Measurements from ENCODE around the gene EHBP1L1. TPM values are rescaled to one million over a fixed set of nuclear protein-coding genes. Genes with fewer than 3 reads are reported as not detected.
A peak's percentile ranks its signal among the peaks of the same experiment; 100 is the strongest.

The EHBP1L1 gene
- total RNA-seq, 2 experiments from 2014 or later, result 69.2 to 96.7 TPM

- CTCF ChIA-PET, result interaction anchor here (0.6 kb wide), 1 partner anchor 194 kb away, joined by 4 read pairs; no protein-coding TSS in a partner anchor
- H3K27me3 Mint-ChIP-seq, result no peaks in the 10 kb centered on the region
- peaks cover 32% of the 10 kb centered on the region for H3K36me3 Mint-ChIP-seq (ENCODE audit: low read depth)
- H3K4me1 Mint-ChIP-seq, result peaks cover 18% of the 10 kb centered on the region
- H3K27ac Mint-ChIP-seq, result no peak overlapping the region
- no peak overlapping the region for H3K4me3 Mint-ChIP-seq
- DNase-seq, result no peak
- no peaks in the 10 kb centered on the region for H3K9me3 Mint-ChIP-seq
- POLR2A ChIA-PET, result no interaction called here
Measured at GRCh38 chr11:65622011-65622410, 46.2 kb downstream of the EHBP1L1 start.

DNA sequence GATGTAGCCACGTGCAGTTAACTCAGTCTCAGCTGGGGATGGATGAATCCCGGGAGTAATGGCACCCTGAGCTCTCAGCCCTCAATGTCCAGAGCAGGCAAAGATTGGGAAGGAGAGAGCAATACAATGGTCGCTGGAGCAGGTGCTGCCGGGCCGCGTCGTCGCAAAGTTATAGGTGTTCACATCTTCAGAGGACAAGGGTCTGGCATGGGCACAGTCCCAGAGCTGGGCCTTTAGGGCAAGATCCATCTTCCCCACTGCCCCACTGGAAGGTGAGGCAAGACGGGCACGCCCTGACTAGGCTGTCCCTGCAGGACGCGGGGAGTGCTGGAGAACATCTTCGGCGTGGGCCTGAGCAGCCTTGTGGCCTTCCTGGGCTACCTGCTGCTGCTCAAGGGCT lies 47.3 kb downstream of the EHBP1L1 start:
- POLR2A ChIA-PET, result no interaction called here
- no peak overlapping the region for H3K27ac Mint-ChIP-seq
- H3K36me3 Mint-ChIP-seq (ENCODE audit: low read depth), result peaks cover 35% of the 10 kb centered on the region
- H3K9me3 Mint-ChIP-seq, result no peaks in the 10 kb centered on the region
- CTCF ChIA-PET, result interaction anchor here (0.7 to 1.2 kb wide), 3 partner anchors 10 to 263 kb away, joined by 3 to 4 read pairs (median 4); partner anchors contain the start of gene SIPA1
- peaks cover 9% of the 10 kb centered on the region for H3K4me1 Mint-ChIP-seq
- no peak for DNase-seq
- H3K27me3 Mint-ChIP-seq, result no peaks in the 10 kb centered on the region
- no peak overlapping the region for H3K4me3 Mint-ChIP-seq

DNA sequence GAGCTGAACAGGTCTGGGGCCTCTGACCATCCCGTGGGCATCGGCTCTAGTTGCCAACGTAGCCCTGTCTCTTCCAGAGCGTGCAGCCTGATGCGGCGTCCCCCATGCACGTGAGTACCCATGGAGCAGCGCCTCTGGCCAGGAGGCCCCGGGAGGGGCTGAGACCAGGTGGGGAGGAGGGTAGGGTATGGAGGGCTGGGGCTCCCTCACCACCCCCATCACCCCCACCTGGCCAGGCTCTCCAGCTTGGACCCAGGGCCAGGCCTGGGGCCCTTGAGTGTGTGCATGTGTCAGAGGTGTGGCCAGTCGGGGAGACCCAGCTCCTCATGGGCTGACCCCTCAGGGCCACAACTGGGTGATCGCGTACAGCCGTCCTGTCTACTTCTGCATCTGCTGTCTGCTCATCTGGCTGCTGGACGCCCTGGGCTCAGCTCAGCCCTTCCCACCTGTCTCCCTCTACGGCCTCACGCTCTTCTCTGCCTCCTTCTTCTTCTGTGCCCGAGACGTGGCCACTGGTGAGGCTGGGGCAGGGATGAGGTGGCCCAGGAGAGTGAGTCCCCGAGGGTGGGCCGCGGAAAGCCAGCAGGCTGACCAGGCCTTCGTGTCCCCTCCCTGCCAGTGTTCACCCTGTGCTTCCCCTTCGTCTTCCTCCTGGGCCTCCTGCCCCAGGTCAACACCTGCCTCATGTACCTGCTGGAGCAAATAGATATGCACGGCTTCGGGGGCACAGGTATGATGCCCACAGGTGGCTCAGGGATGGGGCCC lies 48.2 kb downstream of the EHBP1L1 start:
- ChIA-PET CTCF (interaction anchor here (0.7 to 1.1 kb wide), 3 partner anchors 9 to 262 kb away, joined by 3 to 4 read pairs (median 3); no protein-coding TSS in a partner anchor), POLR2A (no interaction called here)
- DNase-seq, result no peak

DNA sequence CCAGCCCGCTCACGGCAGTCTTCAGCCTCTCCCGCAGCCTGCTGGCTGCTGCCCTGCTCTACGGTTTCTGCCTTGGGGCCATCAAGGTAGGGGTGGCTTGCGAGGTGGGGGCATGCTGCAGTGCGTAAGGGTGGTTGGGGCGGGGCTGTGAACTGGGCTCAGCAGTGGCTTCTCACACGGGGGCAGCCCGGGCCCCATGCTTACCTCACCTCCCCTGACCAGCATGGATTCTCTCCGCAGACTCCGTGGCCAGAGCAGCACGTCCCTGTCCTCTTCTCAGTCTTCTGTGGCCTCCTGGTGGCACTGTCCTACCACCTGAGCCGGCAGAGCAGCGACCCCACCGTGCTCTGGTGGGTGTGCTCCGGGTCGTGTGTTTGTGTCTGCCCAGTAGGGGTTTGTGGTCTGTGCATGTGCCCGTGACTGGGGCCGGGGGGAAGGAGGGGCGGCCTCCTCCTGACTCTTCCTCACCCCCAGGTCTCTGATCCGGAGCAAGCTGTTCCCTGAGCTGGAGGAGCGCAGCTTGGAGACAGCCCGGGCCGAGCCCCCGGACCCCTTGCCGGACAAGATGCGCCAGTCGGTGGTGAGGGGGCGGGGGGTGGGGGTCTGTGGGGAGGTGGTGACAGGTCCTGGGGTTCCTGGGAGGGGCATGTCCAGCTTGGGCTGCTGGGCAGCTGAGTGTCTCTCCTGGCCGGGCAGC lies 49.2 kb downstream of the EHBP1L1 start:
- H3K4me3 Mint-ChIP-seq, result no peak overlapping the region
- H3K9me3 Mint-ChIP-seq, result no peaks in the 10 kb centered on the region
- POLR2A ChIA-PET, result no interaction called here
- peaks cover 29% of the 10 kb centered on the region for H3K36me3 Mint-ChIP-seq (ENCODE audit: low read depth)
- no peak for DNase-seq
- H3K4me1 Mint-ChIP-seq, result peaks cover 4% of the 10 kb centered on the region
- H3K27ac Mint-ChIP-seq, result peak overlapping the region; percentile 19
- CTCF ChIA-PET, result interaction anchor here (0.8 to 1.7 kb wide), 9 partner anchors 8 to 193 kb away, joined by 3 to 8 read pairs (median 4); partner anchors contain the start of genes KAT5 and SIPA1
- H3K27me3 Mint-ChIP-seq, result no peaks in the 10 kb centered on the region

More for the DNA sequence above, 48.2 kb downstream of the EHBP1L1 start:
- Mint-ChIP-seq H3K4me1 (peaks cover 8% of the 10 kb centered on the region), H3K9me3 (no peaks in the 10 kb centered on the region), H3K27ac (no peak overlapping the region), H3K36me3 (ENCODE audit: low read depth) (peaks cover 32% of the 10 kb centered on the region), H3K27me3 (no peaks in the 10 kb centered on the region), H3K4me3 (no peak overlapping the region)

- POLR2A ChIA-PET, result no interaction called here
- Mint-ChIP-seq H3K9me3 (no peaks in the 10 kb centered on the region), H3K27ac (no peak overlapping the region), H3K4me3 (no peak overlapping the region), H3K36me3 (ENCODE audit: low read depth) (peaks cover 29% of the 10 kb centered on the region), H3K27me3 (no peaks in the 10 kb centered on the region), H3K4me1 (peaks cover 4% of the 10 kb centered on the region)
- CTCF ChIA-PET, result interaction anchor here (0.8 to 1.7 kb wide), 10 partner anchors 8 to 193 kb away, joined by 3 to 8 read pairs (median 4); partner anchors contain the start of genes KAT5 and SIPA1
- peak; percentile 62 for DNase-seq
Measured at GRCh38 chr11:65625628-65626342, 49.9 kb downstream of the EHBP1L1 start.

DNA sequence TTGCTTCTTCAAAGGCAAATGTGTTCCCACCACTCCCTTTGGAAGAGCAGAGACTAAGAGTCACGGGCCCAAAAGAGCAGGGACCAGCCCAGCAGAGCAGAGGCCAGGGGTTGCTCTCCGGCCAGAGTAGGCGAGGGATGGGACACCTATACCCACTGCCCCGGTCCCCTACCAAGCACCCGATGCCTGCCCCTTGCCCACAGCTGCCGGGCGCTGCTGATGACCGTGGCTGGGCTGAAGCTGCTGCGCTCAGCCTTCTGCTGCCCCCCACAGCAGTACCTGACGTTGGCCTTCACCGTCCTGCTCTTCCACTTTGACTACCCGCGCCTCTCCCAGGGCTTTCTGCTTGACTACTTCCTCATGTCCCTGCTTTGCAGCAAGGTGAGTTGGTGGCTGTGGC lies 51.3 kb downstream of the EHBP1L1 start:
- CTCF ChIA-PET, result interaction anchor here (1.3 to 2.2 kb wide), 3 partner anchors 10 to 12 kb away, joined by 3 to 7 read pairs (median 7); no protein-coding TSS in a partner anchor
- Mint-ChIP-seq H3K9me3 (no peaks in the 10 kb centered on the region), H3K27me3 (no peaks in the 10 kb centered on the region), H3K4me3 (no peak overlapping the region), H3K36me3 (ENCODE audit: low read depth) (peaks cover 19% of the 10 kb centered on the region), H3K27ac (no peak overlapping the region), H3K4me1 (peaks cover 4% of the 10 kb centered on the region)
- no peak for DNase-seq
- POLR2A ChIA-PET, result no interaction called here

GRCh38 chr11:65629579-65629978 lies 53.7 kb downstream of the EHBP1L1 start:
- Mint-ChIP-seq H3K4me3 (no peak overlapping the region), H3K9me3 (no peaks in the 10 kb centered on the region), H3K36me3 (ENCODE audit: low read depth) (peaks cover 23% of the 10 kb centered on the region), H3K27me3 (no peaks in the 10 kb centered on the region), H3K4me1 (peaks cover 18% of the 10 kb centered on the region), H3K27ac (no peak overlapping the region)
- ChIA-PET CTCF (no interaction called here), POLR2A (interaction anchor here (0.5 kb wide), 1 partner anchor 19 kb away, joined by 3 read pairs; no protein-coding TSS in a partner anchor)
- DNase-seq, result no peak

DNA sequence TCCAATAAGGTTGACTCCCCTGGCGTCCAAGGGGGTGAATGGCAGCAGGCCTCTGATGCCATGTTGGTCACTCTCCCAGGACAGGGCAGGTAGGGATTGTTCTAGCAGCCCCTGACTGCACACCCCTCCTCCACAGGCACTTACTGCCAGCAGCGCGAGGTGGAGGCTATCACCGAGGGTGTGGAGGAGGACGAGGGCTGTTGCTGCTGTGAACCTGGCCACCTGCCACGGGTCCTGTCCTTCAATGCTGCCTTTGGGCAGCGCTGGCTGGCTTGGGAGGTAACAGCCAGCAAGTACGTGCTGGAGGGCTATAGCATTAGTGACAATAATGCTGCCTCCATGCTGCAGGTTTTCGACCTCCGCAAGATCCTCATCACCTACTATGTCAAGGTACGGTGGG lies 54.4 kb downstream of the EHBP1L1 start:
- ChIA-PET CTCF (no interaction called here), POLR2A (no interaction called here)
- Mint-ChIP-seq H3K9me3 (no peaks in the 10 kb centered on the region), H3K4me1 (peaks cover 22% of the 10 kb centered on the region), H3K36me3 (ENCODE audit: low read depth) (peaks cover 24% of the 10 kb centered on the region), H3K27ac (no peak overlapping the region), H3K27me3 (no peaks in the 10 kb centered on the region), H3K4me3 (no peak overlapping the region)
- no peak for DNase-seq

DNA sequence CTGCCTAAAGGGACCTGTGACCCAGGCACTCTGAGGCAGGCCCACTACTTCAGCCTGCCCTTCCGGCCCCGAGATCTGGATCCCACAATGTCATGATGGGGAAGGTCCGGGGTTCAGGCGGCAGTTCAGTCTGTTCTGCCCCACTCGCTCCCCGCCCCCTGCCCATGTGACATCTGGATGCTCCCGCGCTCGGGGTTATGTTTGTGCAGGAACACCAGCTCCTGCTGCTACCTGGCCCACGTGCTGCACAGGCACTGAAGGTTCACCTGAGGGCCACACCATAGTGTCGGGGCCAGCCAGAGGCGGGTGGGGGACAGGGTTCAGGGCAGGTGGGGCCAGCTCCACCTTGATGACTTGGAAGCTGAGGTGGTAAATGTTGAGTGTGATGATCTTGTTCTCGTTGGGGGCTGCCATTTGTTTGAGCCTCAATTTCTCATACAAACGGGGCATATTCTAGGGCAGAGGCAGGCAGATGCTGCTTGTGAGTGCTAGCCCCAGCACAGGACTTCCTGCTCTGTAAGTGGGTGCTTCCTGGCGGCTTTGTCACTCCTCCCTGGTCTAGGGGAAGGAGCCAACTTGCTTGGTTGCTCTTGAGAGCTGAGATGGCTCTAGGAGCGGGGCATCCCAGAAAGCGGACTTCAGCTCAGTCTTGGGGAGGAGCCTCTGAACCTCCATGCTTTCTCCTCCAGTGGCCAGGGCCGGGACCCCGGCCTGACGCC lies 57.7 kb downstream of the EHBP1L1 start:
- H3K36me3 Mint-ChIP-seq (ENCODE audit: low read depth), result peaks cover 18% of the 10 kb centered on the region
- POLR2A ChIA-PET, result no interaction called here

DNA sequence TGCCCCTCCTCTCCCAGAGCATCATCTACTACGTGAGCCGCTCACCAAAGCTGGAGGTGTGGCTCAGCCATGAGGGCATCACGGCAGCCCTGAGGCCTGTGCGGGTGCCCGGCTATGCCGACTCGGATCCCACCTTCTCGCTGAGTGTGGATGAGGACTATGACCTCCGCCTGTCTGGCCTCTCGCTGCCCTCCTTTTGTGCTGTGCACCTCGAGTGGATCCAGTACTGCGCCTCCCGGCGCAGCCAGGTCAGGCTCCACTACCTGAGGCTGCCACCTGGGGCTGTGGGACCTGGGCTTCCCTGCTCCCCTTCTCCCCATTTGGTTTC lies 58.2 kb downstream of the EHBP1L1 start:
- Mint-ChIP-seq H3K4me1 (peaks cover 28% of the 10 kb centered on the region), H3K4me3 (no peak overlapping the region), H3K27ac (peak overlapping the region; percentile 55), H3K27me3 (no peaks in the 10 kb centered on the region), H3K36me3 (ENCODE audit: low read depth) (peaks cover 18% of the 10 kb centered on the region), H3K9me3 (no peaks in the 10 kb centered on the region)
- CTCF ChIA-PET, result interaction anchor here (0.6 to 1.6 kb wide), 4 partner anchors 11 to 1961 kb away, joined by 3 to 5 read pairs (median 4); no protein-coding TSS in a partner anchor
- POLR2A ChIA-PET, result no interaction called here
- DNase-seq, result no peak

More for the DNA sequence above, 57.7 kb downstream of the EHBP1L1 start:
- Mint-ChIP-seq H3K27ac (peak overlapping the region; percentile 55), H3K9me3 (no peaks in the 10 kb centered on the region), H3K4me3 (no peak overlapping the region), H3K27me3 (no peaks in the 10 kb centered on the region), H3K4me1 (peaks cover 28% of the 10 kb centered on the region)
- CTCF ChIA-PET, result interaction anchor here (0.6 to 1.6 kb wide), 6 partner anchors 9 to 1961 kb away, joined by 3 to 5 read pairs (median 4); no protein-coding TSS in a partner anchor
- peak; percentile 38 for DNase-seq

GRCh38 chr11:65634440-65634839 lies 58.6 kb downstream of the EHBP1L1 start:
- Mint-ChIP-seq H3K9me3 (no peaks in the 10 kb centered on the region), H3K27ac (peak overlapping the region; percentile 55), H3K36me3 (ENCODE audit: low read depth) (peaks cover 17% of the 10 kb centered on the region), H3K27me3 (no peaks in the 10 kb centered on the region), H3K4me3 (no peak overlapping the region), H3K4me1 (peaks cover 28% of the 10 kb centered on the region)
- DNase-seq, result no peak
- POLR2A ChIA-PET, result no interaction called here
- CTCF ChIA-PET, result interaction anchor here (1.4 kb wide), 1 partner anchor 15 kb away, joined by 3 read pairs; no protein-coding TSS in a partner anchor

Measured in activated CD4-positive, alpha-beta T cell treated with anti-CD3 and anti-CD28 coated beads, Interleukin-2, amount 10 ng/mL, durations not matched to agents 7 days and 5 days (primary cell).